Sigmoid colon (tissue), 7 donors: ENCODE measurements around the gene WBP2NL. TPM values are rescaled to one million over a fixed set of nuclear protein-coding genes. Genes with fewer than 3 reads are reported as not detected.

Experiments
- DNase-seq: peaks from one replicate; pipeline ENCODE4 v3.0.0-alpha.2; 2019
- H3K27ac ChIP-seq, 4 donors: fragments of 200-600 bp; sonication (generic); one replicate each; pipeline ENCODE4 v1.5.1; 2016 to 2019; ENCODE audit warnings: mild to moderate bottlenecking in 1 of 4
- H3K27me3 ChIP-seq, 3 donors: fragments of 200-600 bp; sonication (generic); one replicate each; pipeline ENCODE4 v1.5.1; 2019; ENCODE audit warnings: mild to moderate bottlenecking in 1 of 3
- H3K36me3 ChIP-seq, 4 donors: fragments of 200-600 bp; sonication (generic); one replicate each; pipeline ENCODE4 v1.5.1; 2016 to 2019
- H3K4me1 ChIP-seq, 4 donors: fragments of 200-600 bp; sonication (generic); one replicate each; pipeline ENCODE4 v1.5.1; 2017 to 2019
- H3K4me3 ChIP-seq, 4 donors: fragments of 200-600 bp; sonication (generic); one replicate each; pipeline ENCODE4 v1.5.1; 2017 to 2019; ENCODE audit warnings: mild to moderate bottlenecking in 2 of 4, moderate library complexity in 1 of 4
- H3K9me3 ChIP-seq, 4 donors: fragments of 200-600 bp in 3 of 4; sonication (generic) in 3 of 4; one replicate each; pipeline versions ENCODE4 v1.5.1 to v1.6.1; 2013 to 2019
- CTCF ChIP-seq, 4 experiments: fragments of 450-650 bp in 3 of 4; fragments of 200-600 bp in 1 of 4; IDR thresholded peaks; one replicate each; pipeline ENCODE4 v1.5.1; 2016 to 2019; ENCODE audit warnings: antibody characterized with exemption in 4 of 4, mild to moderate bottlenecking in 3 of 4, moderate library complexity in 2 of 4
- EP300 ChIP-seq, 4 donors: sonication (generic); formaldehyde crosslinking; IDR thresholded peaks; one replicate each; pipeline ENCODE4 v1.6.1; 2017; ENCODE audit warnings: antibody characterized with exemption in 4 of 4
- POLR2A ChIP-seq, 2 donors: fragments of 450-650 bp; IDR thresholded peaks; one replicate each; pipeline ENCODE4 v1.6.1; 2016; ENCODE audit warnings: antibody characterized with exemption in 2 of 2, mild to moderate bottlenecking in 2 of 2, moderate library complexity in 2 of 2
- POLR2AphosphoS5 ChIP-seq, 4 donors: sonication (generic); formaldehyde crosslinking; IDR thresholded peaks; one replicate each; pipeline ENCODE4 v1.6.1; 2017; ENCODE audit warnings: antibody characterized with exemption in 4 of 4
- WGBS, 2 donors: extraction: QIAGEN DNeasy Blood & Tissue Kit; methylation state at CpG; one replicate each; pipeline ENCODE4 v1.1.7; 2013; 5-methylcytosine and 5-hydroxymethylcytosine counted together
- intact Hi-C: fragments of 100-400 bp; cut with DNase I; formaldehyde crosslinking; loops from one replicate; pipeline ENCODE4 v1.15.1; 2023
- polyA plus RNA-seq, 3 donors: library from polyadenylated mRNA; stranded (reverse); fragments of 200-250 nt; gene quantifications; one replicate each; pipeline ENCODE4 v1.2.3, GENCODE V29; 2013
- total RNA-seq, 4 donors: library from RNA; depleted of rRNA; stranded (reverse); fragments of >200 nt; gene quantifications; one replicate each; pipeline ENCODE4 v1.1.0, GENCODE V29; 2016
- donor health status: healthy with polysubstance abuse.
- donor health status: Bipolar disorder and iron deficiency.
- donor health status: healthy.

Gene WBP2NL
- total and polyA plus RNA-seq, 7 donors: 0.71 to 2.8 (median 0.92) TPM; not detected in 1

DNA sequence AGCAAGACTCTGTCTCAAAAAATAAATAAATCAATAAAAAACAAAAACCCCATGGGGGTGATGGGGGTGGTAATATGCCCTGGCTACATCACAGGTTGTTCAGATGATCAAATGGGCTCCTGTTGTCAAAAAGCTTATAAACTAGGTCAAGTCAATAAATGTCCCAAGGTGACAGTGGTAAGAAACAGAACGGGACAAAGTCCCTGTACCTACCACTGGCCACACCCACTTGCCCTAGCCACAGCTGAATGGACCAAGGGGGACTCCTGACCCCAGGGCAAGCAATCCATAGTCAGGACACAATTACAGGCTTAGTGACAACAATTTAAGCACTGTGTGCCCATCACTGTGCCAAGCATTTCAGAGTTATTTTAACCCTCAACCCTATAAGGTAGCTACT, 66.0 kb downstream of the WBP2NL start:
- peaks cover 5 to 82% (median 44%) of the 10 kb centered on the region in 4 donors for H3K36me3 ChIP-seq
- no peak overlapping the region for H3K27ac ChIP-seq
- 32 to 70% methylated on average over 1 of the region's 1 CpG for WGBS, 2 donors
- DNase-seq: no peak
- no peaks in the 10 kb centered on the region for H3K27me3 ChIP-seq
- H3K9me3 ChIP-seq: no peaks in the 10 kb centered on the region
- H3K4me1 ChIP-seq: peaks cover 0 to 7% (median 3%) of the 10 kb centered on the region in 4 donors
- intact Hi-C loops: no loop called here
- TF ChIP-seq CTCF (IDR thresholded peaks at IDR 0.05): no peak
- no peak for TF ChIP-seq EP300 (IDR thresholded peaks at IDR 0.05)
- no peak for TF ChIP-seq POLR2A (IDR thresholded peaks at IDR 0.05)
- no peak for TF ChIP-seq POLR2AphosphoS5 (IDR thresholded peaks at IDR 0.05)
- H3K4me3 ChIP-seq: no peak overlapping the region

DNA sequence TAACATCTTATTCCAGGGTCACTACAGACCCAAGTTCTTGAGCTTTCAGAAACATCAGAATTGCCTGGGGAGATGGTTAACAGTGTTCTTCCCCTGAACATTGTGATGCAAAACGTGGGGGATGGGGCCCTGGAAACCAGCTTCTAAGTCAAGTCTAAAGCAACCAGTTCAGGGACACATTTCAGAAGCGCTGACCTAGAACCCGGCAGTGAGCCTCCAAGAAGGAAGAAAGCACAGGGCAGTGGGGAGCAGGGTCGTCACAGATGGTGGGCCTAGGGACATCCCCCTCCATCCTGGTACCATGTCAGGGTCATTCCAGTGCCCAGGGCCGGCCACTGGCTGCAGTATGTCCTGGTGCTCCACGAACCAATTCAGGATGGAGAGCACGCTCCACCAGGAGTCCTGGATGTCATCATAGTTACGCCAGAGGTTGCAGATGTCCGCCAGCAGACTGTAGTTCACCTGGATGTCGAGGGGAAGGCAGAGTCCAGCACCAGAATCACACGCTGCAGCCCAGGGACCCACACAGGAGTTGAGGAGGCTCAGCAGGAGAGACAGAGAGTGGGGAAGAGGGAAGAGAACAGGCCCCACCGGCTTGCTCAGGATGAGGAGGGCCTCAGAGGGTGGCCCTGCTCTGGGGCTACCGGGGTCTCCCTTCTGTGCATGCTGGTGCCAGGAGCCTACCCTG, 67.0 kb downstream of the WBP2NL start:
- DNase-seq: no peak
- no peaks in the 10 kb centered on the region for H3K27me3 ChIP-seq

GRCh38 chr22:42066126-42066761, 67.7 kb downstream of the WBP2NL start:
- DNase-seq: no peak
- Histone ChIP-seq H3K27ac (no peak overlapping the region), H3K4me3 (no peak overlapping the region), H3K27me3 (no peaks in the 10 kb centered on the region), H3K4me1 (peaks cover 0 to 17% (median 13%) of the 10 kb centered on the region in 4 donors), H3K9me3 (no peaks in the 10 kb centered on the region), H3K36me3 (peaks cover 5 to 66% (median 29%) of the 10 kb centered on the region in 4 donors)
- intact Hi-C loops: no loop called here
- no peak for TF ChIP-seq POLR2AphosphoS5 (IDR thresholded peaks at IDR 0.05)
- TF ChIP-seq EP300 (IDR thresholded peaks at IDR 0.05): no peak
- no peak for TF ChIP-seq CTCF (IDR thresholded peaks at IDR 0.05)
- TF ChIP-seq POLR2A (IDR thresholded peaks at IDR 0.05): no peak
- 97 to 99% methylated on average over 7 of the region's 7 CpGs for WGBS, 2 donors

More for the DNA sequence above, 67.0 kb downstream of the WBP2NL start:
- Histone ChIP-seq H3K27ac (no peak overlapping the region), H3K4me3 (no peak overlapping the region), H3K4me1 (peaks cover 0 to 13% (median 9%) of the 10 kb centered on the region in 4 donors), H3K9me3 (no peaks in the 10 kb centered on the region), H3K36me3 (peaks cover 5 to 73% (median 35%) of the 10 kb centered on the region in 4 donors)
- TF ChIP-seq POLR2A (IDR thresholded peaks at IDR 0.05) (no peak), EP300 (IDR thresholded peaks at IDR 0.05) (no peak), CTCF (IDR thresholded peaks at IDR 0.05) (no peak), POLR2AphosphoS5 (IDR thresholded peaks at IDR 0.05) (no peak)
- intact Hi-C loops: no loop called here
- 90 to 92% methylated on average over 13 of the region's 13 CpGs for WGBS, 2 donors

- H3K27ac ChIP-seq: no peak overlapping the region
- H3K27me3 ChIP-seq: no peaks in the 10 kb centered on the region
- peaks cover 0 to 24% (median 20%) of the 10 kb centered on the region in 4 donors for H3K4me1 ChIP-seq
- peaks cover 5 to 59% (median 25%) of the 10 kb centered on the region in 4 donors for H3K36me3 ChIP-seq
- WGBS, 2 donors: 96 to 98% methylated on average over 10 of the region's 10 CpGs
- H3K4me3 ChIP-seq: no peak overlapping the region
- DNase-seq: no peak
- intact Hi-C loops: no loop called here
- H3K9me3 ChIP-seq: no peaks in the 10 kb centered on the region
- TF ChIP-seq POLR2AphosphoS5 (IDR thresholded peaks at IDR 0.05) (no peak), EP300 (IDR thresholded peaks at IDR 0.05) (no peak), POLR2A (IDR thresholded peaks at IDR 0.05) (no peak), CTCF (IDR thresholded peaks at IDR 0.05) (no peak)
These were observed 68.3 kb downstream of the WBP2NL start for GRCh38 chr22:42066937-42067336.
